SW480 (cell line): ENCODE results near the gene TXK.

Experiments
- DNase-seq: peaks from one replicate; pipeline ENCODE4 v3.0.0-alpha.2; 2016; ENCODE audit warnings: low spot score

TXK gene

GRCh38 chr4:48018112-48018511, 115.9 kb downstream of the TXK start:
- no peak for DNase-seq

DNA sequence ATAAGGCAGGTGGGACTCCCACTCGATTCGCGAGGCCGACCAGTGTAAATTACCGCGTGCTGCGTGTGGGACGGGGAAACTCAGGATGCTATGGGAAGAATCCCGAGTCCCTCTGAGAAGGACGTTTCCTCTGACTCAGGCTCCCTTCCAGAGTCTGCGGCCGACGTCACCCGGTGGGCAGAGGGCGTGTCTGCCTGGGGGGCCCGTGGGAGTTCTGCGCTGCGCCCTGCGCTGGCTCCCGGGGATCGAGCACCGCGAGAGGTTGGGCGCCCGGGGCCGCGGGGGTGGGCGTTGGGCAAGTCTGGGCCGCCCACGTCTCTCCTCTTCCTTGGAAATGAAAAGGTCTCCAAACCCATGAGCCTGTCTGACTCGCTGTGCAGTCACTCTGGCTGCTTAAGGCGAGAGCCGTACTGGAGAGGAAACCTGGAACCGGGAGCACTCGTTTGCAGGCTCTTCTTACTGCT, 116.9 kb downstream of the TXK start:
- peak; percentile 33 for DNase-seq
